ENCODE results near the gene BTBD18.

Gene BTBD18

GRCh38 chr11:57751676-57752253, at the start of gene BTBD18:
TSS of gene BTBD18 (minus strand) at chr11:57751819. CDS start at chr11:57751188, 631 bp downstream.
- no peaks in the 10 kb centered on the region for H3K27me3 Mint-ChIP-seq
- no peak within 1 kb of the TSS for H3K4me3 Mint-ChIP-seq
- peaks cover 20% of the 10 kb centered on the region for H3K4me1 Mint-ChIP-seq (ENCODE audit: low read depth)
- peak within 1 kb of the TSS; percentile 10 for H3K27ac Mint-ChIP-seq
- H3K36me3 Mint-ChIP-seq: no peaks in the 10 kb centered on the region
- no peaks in the 10 kb centered on the region for H3K9me3 Mint-ChIP-seq (ENCODE audit: low read depth)

GRCh38 chr11:57801183-57801485, 49.5 kb upstream of the BTBD18 start:
- Mint-ChIP-seq H3K4me3 (no peak overlapping the region), H3K36me3 (peaks cover 9% of the 10 kb centered on the region), H3K27ac (peak overlapping the region; percentile 37)

GRCh38 chr11:57800444-57801182, 49.0 kb upstream of the BTBD18 start:
- H3K4me1 Mint-ChIP-seq (ENCODE audit: low read depth): peaks cover 27% of the 10 kb centered on the region
- peaks cover 9% of the 10 kb centered on the region for H3K36me3 Mint-ChIP-seq
- no peaks in the 10 kb centered on the region for H3K27me3 Mint-ChIP-seq
- no peak overlapping the region for H3K4me3 Mint-ChIP-seq
- H3K9me3 Mint-ChIP-seq (ENCODE audit: low read depth): no peaks in the 10 kb centered on the region
- peak overlapping the region; percentile 55 for H3K27ac Mint-ChIP-seq

More at GRCh38 chr11:57801183-57801485, 49.5 kb upstream of the BTBD18 start:
- H3K9me3 Mint-ChIP-seq (ENCODE audit: low read depth): no peaks in the 10 kb centered on the region
- peaks cover 27% of the 10 kb centered on the region for H3K4me1 Mint-ChIP-seq (ENCODE audit: low read depth)
- H3K27me3 Mint-ChIP-seq: no peaks in the 10 kb centered on the region

- Mint-ChIP-seq H3K4me1 (ENCODE audit: low read depth) (peaks cover 29% of the 10 kb centered on the region), H3K9me3 (ENCODE audit: low read depth) (no peaks in the 10 kb centered on the region), H3K4me3 (no peak overlapping the region), H3K27me3 (no peaks in the 10 kb centered on the region), H3K36me3 (peaks cover 10% of the 10 kb centered on the region), H3K27ac (peak overlapping the region; percentile 70)
These were observed 47.4 kb upstream of the BTBD18 start for GRCh38 chr11:57798905-57799559.

GRCh38 chr11:57793351-57794115, 41.9 kb upstream of the BTBD18 start:
- peaks cover 38% of the 10 kb centered on the region for H3K4me1 Mint-ChIP-seq (ENCODE audit: low read depth)
- H3K9me3 Mint-ChIP-seq (ENCODE audit: low read depth): no peaks in the 10 kb centered on the region
- H3K27me3 Mint-ChIP-seq: no peaks in the 10 kb centered on the region
- H3K4me3 Mint-ChIP-seq: peak overlapping the region; percentile 72
- H3K27ac Mint-ChIP-seq: peak overlapping the region; percentile 94
- H3K36me3 Mint-ChIP-seq: peaks cover 10% of the 10 kb centered on the region

- Mint-ChIP-seq H3K4me1 (ENCODE audit: low read depth) (peaks cover 36% of the 10 kb centered on the region), H3K27ac (peak overlapping the region; percentile 94), H3K4me3 (peak overlapping the region; percentile 72), H3K9me3 (ENCODE audit: low read depth) (no peaks in the 10 kb centered on the region), H3K27me3 (no peaks in the 10 kb centered on the region), H3K36me3 (peaks cover 10% of the 10 kb centered on the region)
These were observed 41.3 kb upstream of the BTBD18 start for GRCh38 chr11:57792870-57793269.

- peak overlapping the region; percentile 77 for H3K4me3 Mint-ChIP-seq
- no peaks in the 10 kb centered on the region for H3K9me3 Mint-ChIP-seq (ENCODE audit: low read depth)
- peaks cover 36% of the 10 kb centered on the region for H3K4me1 Mint-ChIP-seq (ENCODE audit: low read depth)
- H3K27me3 Mint-ChIP-seq: no peaks in the 10 kb centered on the region
- peak overlapping the region; percentile 94 for H3K27ac Mint-ChIP-seq
- peaks cover 10% of the 10 kb centered on the region for H3K36me3 Mint-ChIP-seq
These were observed 40.5 kb upstream of the BTBD18 start for GRCh38 chr11:57792060-57792541.

GRCh38 chr11:57791321-57792059, 39.9 kb upstream of the BTBD18 start:
- Mint-ChIP-seq H3K27me3 (no peaks in the 10 kb centered on the region), H3K27ac (peak overlapping the region; percentile 94), H3K4me1 (ENCODE audit: low read depth) (peaks cover 36% of the 10 kb centered on the region), H3K4me3 (peak overlapping the region; percentile 77), H3K9me3 (ENCODE audit: low read depth) (no peaks in the 10 kb centered on the region), H3K36me3 (peaks cover 7% of the 10 kb centered on the region)

- peak overlapping the region; percentile 7 for H3K27ac Mint-ChIP-seq
These were observed 37.1 kb upstream of the BTBD18 start for GRCh38 chr11:57788703-57789088.

GRCh38 chr11:57787920-57788702, 36.5 kb upstream of the BTBD18 start:
- H3K9me3 Mint-ChIP-seq (ENCODE audit: low read depth): no peaks in the 10 kb centered on the region
- no peak overlapping the region for H3K27ac Mint-ChIP-seq
- no peaks in the 10 kb centered on the region for H3K27me3 Mint-ChIP-seq
- H3K36me3 Mint-ChIP-seq: peaks cover 2% of the 10 kb centered on the region
- H3K4me3 Mint-ChIP-seq: no peak overlapping the region
- peaks cover 26% of the 10 kb centered on the region for H3K4me1 Mint-ChIP-seq (ENCODE audit: low read depth)

More at GRCh38 chr11:57788703-57789088, 37.1 kb upstream of the BTBD18 start:
- Mint-ChIP-seq H3K4me1 (ENCODE audit: low read depth) (peaks cover 32% of the 10 kb centered on the region), H3K27me3 (no peaks in the 10 kb centered on the region), H3K9me3 (ENCODE audit: low read depth) (no peaks in the 10 kb centered on the region), H3K4me3 (no peak overlapping the region), H3K36me3 (peaks cover 2% of the 10 kb centered on the region)

- H3K36me3 Mint-ChIP-seq: peaks cover 2% of the 10 kb centered on the region
- H3K27ac Mint-ChIP-seq: no peak overlapping the region
- H3K4me1 Mint-ChIP-seq (ENCODE audit: low read depth): peaks cover 25% of the 10 kb centered on the region
- no peak overlapping the region for H3K4me3 Mint-ChIP-seq
- no peaks in the 10 kb centered on the region for H3K27me3 Mint-ChIP-seq
- H3K9me3 Mint-ChIP-seq (ENCODE audit: low read depth): no peaks in the 10 kb centered on the region
These were observed 35.5 kb upstream of the BTBD18 start for GRCh38 chr11:57787006-57787604.

- Mint-ChIP-seq H3K27me3 (no peaks in the 10 kb centered on the region), H3K4me1 (ENCODE audit: low read depth) (peaks cover 25% of the 10 kb centered on the region)
These were observed 34.8 kb upstream of the BTBD18 start for GRCh38 chr11:57786436-57786835.

GRCh38 chr11:57785072-57785471, 33.5 kb upstream of the BTBD18 start:
- Mint-ChIP-seq H3K4me3 (no peak overlapping the region), H3K9me3 (ENCODE audit: low read depth) (no peaks in the 10 kb centered on the region), H3K36me3 (peaks cover 4% of the 10 kb centered on the region), H3K27ac (no peak overlapping the region), H3K27me3 (no peaks in the 10 kb centered on the region), H3K4me1 (ENCODE audit: low read depth) (peaks cover 28% of the 10 kb centered on the region)

More at GRCh38 chr11:57786436-57786835, 34.8 kb upstream of the BTBD18 start:
- Mint-ChIP-seq H3K36me3 (peaks cover 3% of the 10 kb centered on the region), H3K9me3 (ENCODE audit: low read depth) (no peaks in the 10 kb centered on the region), H3K4me3 (no peak overlapping the region), H3K27ac (no peak overlapping the region)

Measured in activated naive CD8-positive, alpha-beta T cell (primary cell).